ENCODE measurements around the gene HOXD1.

HOXD1 gene

DNA sequence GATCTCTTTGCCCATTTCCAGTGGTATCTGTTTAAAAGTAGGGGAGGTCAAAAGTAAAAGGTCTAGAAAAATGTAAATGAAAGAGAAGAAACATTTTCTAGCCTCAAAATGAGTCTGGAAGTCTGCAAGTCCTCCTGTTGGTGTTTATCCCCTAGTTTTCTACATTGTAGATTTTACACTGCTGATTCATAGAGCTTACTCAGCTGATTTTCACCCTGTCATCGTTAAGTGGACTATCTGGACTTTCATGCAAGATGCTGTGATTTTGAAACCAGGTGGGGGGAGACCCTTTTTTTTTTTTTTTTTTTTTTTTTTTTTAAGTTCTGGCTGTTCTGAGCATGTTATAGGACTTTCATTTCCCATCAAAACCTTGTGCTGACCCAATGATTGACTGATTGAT, 21.1 kb upstream of the HOXD1 start:
- no peak for DNase-seq

DNA sequence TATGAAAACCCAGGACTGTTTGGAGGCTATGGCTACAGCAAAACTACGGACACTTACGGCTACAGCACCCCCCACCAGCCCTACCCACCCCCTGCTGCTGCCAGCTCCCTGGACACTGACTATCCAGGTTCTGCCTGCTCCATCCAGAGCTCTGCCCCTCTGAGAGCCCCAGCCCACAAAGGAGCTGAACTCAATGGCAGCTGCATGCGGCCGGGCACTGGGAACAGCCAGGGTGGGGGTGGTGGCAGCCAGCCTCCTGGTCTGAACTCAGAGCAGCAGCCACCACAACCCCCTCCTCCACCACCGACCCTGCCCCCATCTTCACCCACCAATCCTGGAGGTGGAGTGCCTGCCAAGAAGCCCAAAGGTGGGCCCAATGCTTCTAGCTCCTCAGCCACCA, 19.3 kb upstream of the HOXD1 start:
- no peak for DNase-seq

DNA sequence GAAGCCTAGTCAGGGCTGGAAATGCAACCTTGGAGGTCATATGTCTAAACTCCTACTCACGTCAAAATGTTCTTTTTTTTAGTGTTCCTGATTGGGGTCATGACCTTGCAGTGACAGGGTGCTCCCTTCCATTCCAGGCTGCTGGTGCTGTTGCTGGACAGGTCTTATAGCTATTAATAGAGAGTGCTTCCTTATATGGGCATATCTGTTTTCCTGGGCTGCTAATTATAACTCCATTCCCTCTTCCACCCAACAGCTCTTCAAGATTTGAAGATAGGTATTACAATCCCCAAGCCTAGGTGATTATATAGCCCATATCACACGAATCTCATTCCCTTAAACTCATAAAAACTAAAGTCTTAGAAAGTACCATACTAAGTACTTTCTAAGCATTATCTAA, 18.8 kb upstream of the HOXD1 start:
- DNase-seq = no peak

DNA sequence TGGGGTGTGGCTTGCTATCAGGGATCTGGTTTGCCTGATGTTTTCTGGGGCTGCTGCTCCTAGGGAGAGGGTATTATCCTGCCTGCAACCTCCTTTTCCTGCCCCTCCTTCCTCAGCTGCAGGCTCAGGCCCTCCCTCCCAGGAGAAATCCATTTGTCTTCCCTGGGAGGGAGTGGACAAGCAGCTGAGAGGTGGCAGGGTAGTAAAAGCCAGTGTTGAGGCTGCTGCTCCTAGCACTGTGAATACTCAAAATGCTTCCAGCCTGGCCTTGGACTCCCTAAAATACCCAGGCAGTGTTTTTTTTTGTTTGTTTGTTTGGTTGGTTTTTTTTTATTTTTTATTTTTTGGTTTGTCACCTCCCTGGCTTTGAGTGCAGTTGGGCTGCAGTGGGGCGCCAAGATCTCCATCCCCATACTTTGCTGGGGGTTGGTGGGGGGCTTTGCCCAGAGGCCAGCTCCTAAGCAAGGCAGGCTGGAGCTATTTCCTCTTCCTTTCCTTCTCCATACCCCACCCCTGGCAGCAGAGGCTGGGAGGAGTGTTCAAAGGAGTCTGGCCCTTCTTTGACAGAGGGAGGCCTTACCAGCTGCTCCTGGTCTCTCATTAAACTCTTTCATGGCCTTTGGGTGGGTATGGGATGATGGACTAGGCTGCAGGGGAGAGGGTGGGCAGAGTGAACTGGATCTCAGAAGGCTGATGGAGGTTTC, 17.7 kb upstream of the HOXD1 start:
- no peak for DNase-seq

DNA sequence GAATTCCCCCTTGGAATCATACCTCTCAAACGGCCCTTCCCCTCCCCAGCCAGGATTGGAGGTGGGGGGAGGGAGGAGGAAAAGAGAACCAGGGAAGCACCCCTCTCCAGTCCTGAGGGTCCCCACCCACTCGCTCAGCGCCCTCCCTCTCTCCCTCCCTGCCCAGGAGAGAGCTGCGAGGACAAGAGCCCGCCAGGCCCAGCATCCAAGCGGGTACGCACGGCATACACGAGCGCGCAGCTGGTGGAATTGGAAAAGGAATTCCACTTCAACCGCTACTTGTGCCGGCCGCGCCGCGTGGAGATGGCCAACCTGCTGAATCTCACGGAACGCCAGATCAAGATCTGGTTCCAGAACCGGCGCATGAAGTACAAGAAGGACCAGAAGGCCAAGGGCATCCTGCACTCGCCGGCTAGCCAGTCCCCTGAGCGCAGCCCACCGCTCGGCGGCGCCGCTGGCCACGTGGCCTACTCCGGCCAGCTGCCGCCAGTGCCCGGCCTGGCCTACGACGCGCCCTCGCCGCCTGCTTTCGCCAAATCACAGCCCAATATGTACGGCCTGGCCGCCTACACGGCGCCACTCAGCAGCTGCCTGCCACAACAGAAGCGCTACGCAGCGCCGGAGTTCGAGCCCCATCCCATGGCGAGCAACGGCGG, 17.0 kb upstream of the HOXD1 start:
- DNase-seq = no peak

DNA sequence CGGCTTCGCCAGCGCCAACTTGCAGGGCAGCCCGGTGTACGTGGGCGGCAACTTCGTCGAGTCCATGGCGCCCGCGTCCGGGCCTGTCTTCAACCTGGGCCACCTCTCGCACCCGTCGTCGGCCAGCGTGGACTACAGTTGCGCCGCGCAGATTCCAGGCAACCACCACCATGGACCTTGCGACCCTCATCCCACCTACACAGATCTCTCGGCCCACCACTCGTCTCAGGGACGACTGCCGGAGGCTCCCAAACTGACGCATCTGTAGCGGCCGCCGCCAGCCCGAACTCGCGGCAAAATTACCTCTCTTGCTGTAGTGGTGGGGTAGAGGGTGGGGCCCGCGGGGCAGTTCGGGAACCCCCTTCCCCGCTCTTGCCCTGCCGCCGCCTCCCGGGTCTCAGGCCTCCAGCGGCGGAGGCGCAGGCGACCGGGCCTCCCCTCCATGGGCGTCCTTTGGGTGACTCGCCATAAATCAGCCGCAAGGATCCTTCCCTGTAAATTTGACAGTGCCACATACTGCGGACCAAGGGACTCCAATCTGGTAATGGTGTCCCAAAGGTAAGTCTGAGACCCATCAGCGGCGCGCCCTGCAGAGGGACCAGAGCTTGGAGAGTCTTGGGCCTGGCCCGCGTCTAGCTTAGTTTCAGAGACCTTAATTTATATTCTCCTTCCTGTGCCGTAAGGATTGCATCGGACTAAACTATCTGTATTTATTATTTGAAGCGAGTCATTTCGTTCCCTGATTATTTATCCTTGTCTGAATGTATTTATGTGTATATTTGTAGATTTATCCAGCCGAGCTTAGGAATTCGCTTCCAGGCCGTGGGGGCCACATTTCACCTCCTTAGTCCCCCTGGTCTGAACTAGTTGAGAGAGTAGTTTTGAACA, 16.2 kb upstream of the HOXD1 start:
- DNase-seq = no peak

DNA sequence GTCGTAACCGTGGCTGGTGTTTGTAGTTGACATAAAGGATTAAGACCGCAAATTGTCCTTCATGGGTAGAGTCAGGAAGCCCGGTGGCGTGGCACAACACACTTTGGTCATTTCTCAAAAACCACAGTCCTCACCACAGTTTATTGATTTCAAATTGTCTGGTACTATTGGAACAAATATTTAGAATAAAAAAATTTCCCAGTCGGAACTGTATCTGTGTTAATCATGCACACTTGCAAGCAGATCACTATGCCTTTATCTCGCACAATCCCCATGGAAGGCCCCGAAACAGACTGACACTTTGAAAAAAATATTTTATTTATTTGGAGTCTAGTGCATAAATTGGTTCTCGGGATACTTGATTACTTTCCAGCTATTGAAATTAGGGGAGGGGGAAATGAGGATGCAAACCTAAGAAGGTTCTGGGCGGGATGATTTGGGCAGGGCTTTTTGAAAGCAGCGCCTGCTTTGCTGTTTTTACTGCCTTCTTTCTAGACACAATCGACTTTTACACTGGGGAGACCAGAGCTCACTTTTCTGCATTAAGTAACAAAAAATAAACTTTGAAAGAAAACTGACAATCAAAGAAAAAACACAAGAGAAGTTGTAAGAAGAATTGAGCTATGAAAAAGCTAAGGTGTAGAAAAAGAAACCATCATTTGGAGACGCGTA, 15.4 kb upstream of the HOXD1 start:
- no peak for DNase-seq

DNA sequence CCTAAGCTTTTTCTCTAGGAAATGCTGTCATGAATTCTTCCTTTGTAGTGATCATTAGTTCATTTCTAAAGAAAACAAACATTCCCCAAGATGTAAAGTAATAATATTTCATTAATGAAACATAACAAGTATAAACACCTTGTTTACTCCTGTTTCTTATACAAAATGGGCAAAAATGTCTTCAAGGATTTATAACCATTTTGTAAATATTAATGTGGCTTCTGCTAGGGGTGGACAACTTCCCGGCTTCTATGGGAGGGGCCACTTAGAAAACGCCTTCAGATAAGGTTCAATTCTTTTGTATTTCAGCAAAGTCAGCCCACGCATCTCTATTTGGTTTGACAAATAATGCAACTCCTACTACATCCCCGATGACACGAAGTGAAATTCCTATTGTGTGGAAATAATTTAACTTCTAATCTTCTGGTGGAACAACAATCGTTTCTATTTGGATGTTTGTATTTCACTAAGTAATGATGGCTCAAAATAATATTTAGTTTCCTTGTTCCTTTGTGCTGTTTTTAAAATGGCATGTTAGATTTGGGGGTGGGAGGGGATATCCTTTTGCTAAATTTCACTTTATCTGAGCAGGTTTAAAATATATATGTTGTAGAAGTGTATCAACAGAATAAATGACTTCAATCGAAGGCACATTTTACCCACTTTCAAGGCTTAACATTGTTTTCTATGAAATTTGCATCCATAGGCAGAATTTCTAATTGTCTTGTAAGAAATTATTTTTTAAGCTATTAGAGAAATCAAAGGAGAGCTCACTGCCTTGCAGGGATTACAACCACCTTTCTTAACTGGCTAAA, 14.7 kb upstream of the HOXD1 start:
- no peak for DNase-seq

DNA sequence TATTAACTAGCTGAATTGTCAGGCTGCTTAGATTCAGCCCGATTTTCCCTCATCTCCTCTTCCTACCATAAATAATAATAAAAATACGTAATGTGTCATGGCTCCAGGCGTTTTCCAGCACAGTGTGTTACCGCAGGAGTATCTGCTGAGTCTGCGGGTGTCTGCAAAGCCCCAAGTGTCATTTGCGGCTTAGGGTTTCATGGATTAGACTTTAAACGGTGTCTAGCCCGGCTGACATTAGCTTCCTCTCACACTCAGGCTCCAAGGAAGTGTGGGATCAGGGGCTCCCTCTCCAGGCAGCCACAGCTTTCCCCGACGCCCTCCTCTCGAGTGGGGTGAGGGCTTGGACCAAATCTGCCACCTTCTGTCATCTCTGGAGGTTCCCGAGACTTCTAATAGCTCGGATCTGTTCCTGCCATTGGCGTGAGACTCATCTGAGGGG, 14.1 kb upstream of the HOXD1 start:
- no peak for DNase-seq

DNA sequence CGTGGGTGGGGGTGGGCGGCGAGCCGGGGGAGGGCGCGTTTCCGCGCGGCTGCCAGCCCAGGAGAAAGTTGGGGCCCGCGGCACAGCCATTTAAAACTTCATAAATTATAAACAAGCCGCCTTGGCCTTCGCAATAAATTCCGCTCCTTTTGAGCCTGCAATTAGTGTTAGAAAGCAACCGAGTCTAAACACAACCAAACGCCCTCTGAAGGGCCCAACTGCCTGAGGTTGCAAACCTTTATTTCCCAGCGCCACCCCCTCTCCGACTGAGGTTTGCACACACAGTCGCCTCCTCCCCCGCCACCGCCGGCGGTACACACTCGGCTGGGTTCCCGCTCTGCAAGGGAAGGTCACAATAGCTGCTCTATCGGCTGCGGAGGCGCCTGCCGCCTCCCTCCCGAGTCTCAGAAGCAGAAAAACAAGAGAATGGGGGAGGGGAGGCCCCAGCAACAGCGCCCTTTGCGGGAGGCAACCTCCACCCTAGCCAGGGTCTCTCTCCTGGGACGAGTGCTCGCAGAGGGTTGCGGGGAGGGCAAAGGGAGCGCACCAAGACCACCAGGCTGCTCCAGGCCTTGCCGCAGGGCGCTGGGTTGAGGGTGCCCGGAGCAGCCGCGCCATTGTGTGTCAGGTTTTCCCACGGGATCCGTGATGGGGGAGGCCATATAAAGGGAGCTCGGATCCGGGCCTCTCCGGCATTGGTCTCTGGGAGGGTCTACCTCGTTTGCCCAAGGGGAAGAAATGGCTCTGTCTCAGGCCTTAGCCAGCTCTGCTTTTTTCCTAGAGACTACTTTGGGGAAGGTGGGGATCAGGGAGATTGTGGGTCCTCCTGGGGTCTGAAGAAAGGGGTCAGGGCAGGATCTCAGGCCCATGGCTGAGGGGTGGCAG, 13.4 kb upstream of the HOXD1 start:
- no peak for DNase-seq

DNA sequence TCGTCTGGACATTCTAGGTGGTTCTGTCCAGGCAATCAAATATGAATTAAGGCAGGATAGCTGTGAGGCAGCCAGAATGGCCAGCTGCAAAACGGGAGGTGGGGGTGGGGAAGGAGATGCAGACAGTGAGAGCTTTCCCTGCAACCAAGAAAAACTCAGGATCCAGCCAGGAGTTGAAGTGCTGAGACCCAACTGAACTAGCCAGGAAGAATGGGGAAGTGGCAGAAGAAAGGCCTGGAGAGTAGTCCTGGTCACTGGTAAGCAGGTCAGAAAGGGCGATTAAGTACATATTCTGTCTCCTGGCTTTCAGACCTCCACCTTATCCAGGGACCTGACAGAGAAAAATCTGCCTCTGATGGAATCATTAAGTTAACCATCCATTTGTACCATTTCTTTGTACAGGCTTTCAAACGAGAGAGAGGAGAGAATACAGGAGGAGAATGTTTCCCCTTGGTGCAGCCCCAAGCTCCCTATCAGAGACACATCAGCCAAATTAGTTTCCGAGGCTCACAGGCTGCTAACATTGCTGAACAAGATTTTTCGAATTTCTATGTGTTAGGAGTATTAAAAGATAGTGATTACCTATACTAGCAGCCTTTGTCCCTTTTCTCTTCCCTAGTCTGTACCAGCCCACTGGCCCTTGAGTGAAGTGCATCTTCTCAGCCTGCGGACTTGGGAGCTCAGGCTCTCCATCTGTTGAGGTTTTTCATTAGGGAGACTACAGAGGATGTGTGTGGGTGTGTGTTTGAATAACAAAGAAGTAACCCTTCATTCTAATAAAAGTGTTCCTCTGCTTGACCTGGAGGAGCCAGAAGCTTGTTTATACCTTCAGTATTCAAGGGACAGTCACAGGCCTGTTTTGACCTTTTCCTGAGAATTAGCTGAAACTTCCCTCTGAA, 12.5 kb upstream of the HOXD1 start:
- DNase-seq = no peak

DNA sequence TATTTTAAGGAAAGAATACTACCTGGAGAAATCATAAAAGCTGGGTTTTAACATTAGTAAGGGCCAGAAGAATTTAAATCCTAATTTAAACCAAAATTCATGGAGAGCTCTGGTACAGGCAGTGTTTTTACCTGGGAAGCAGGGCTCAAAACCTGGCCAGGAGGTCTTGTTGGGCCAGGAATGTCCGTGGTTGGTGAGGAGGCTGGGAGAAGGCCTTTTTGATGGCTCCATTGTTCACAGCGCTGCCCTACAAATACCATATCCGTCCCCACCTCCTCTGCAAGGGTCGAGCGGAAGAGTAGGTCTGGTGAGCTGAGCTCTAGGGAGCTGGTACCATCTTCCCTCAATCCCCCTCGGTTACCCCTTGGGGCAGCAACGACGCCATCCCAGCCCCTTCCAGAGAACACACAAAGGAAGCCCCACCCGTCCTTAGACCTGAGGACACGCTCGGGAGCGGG, 10.9 kb upstream of the HOXD1 start:
- DNase-seq = no peak

DNA sequence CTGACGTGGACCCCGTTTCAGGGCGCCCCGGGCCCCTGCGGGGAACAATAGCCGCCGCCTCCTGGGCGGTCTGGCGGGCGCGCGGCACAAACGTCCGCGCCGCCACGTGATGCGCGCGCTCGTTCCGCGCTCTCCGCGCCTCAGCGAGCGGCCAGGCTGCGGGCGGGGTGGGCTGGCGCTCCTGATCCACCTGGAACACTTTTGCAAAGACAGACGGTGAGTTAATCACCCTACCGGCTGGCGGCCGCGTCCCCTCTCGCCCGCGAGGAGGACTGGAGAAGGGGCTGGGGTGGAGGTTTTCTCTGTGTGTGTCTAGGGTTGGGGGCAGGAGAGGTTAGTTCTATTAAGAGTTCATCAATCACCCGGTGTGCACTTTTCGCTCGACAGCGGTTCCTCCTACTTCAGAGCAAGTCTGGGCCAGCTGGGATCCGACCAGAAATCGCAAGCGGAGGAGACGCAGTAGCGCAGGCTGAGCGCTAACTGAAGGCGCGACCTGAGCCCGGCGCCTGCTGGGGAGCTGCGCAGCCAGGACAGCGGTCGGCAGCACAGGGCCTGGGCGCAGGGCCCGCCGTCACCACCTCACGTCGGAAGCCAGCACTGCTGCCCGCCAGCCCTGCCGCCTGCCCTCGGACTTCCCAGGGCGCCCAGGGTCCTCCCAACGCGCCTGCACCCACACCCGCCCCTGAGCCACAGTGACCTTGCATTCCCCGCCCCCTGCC, 10.3 kb upstream of the HOXD1 start:
- no peak for DNase-seq

DNA sequence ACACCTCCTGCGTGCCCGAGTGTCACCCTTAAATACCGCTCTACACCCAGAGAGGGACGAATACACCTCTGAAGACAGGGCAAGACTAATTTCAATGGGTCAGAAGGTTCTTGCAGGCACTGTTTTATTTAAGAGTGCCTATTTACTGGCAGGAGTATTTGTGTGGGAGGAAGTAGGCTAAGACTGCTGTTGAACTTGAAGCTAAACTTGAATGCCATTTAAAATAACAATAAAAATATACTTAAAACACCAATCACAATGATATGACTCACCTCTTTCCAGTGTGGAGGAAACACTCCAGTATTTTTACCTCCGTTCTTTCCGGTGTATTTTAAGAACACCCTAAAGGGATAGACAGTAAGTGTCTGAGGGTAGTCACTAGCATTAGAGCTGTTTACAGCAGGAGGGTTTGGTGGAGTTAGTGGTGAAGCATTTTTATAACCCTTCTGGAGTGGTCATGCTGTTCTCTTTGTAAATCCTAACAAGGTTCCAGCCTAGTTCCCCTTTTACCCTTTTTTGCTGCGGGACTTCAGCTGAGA, 9.6 kb upstream of the HOXD1 start:
- no peak for DNase-seq

DNA sequence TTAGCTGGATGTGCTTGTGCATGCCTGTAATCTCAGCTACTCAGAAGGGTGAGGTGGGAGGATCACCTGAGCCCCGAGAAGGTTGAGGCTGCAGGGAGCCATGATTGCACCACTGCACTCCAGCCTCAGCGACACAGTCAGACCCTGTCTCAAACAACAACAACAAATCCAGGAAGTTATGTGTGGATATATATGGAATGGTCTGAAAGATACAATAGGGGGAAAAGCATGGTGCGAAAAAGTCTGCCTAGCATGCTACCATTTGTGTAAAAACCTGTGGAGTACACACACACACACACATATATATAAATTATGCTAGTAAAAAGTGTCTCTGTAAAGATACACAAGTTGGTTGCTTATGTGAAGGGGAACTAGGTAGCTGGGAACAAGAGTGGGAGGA, 6.9 kb upstream of the HOXD1 start:
- DNase-seq = no peak

DNA sequence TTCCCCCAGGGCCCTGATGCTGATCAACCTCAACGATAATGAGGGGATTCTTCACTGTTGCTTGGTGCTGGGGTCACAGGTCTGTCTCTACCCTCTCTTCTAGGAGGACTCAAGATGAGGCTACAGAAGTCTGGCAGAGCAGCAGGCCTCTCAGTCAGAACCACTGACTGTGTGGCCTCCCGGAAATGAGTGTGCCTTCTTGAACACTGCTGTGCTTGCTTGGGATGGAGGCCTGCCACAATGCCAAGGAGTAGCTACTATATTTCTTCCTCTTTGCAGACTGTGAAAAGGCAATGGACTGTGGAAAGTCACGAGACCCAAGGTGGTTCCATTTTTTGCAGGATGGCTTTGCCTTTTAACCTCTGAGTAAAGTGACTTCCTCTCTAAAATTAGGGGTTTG, 5.8 kb upstream of the HOXD1 start:
- DNase-seq = no peak

DNA sequence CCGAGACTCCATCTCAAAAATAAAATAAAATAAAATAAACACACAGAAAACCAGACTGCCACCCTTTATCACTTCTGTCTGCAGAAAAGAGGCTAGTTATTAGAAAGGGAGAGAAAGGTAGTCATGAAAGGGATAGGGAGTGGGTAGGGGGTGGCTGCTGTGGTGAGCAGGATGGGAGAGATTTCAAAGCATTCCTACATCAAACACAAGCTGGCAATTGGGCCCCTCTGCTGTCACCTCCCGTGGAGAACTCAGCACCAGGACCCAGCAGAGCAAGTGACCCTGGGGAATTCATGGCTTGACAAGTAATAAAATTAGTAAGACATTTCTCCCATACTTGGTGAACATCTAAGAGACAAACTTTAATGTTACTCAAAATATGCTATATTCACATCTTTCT, 3.7 kb upstream of the HOXD1 start:
- no peak for DNase-seq

DNA sequence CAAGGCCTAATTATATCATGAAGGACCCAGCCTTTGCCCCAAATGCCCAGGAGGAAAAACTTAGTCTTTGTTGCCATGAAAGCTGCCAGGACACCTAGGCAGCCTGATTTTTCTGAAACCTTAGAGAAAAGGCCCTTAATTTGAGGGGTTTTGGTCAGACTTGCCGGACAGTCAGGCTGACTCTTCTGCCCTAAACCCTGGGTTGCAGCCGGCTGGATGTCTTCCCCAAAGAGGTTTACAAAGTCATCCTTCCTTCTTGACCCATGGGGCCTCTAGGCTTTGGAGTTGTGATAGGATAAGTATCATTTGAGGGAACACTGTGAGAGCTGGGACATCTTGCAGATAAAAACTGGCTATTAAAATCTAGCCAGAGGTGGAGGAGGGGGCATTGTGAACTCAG, 2.4 kb upstream of the HOXD1 start:
- DNase-seq = no peak

All from cortex of kidney (tissue), 1 donor.